ENCODE results near the gene HK1. TPM values are rescaled to one million over a fixed set of nuclear protein-coding genes. Genes with fewer than 3 reads are reported as not detected.

Gene HK1
- total and polyA plus RNA-seq, 2 of the 4 experiments (the other 2 are of a cell fraction) = 53.7 to 90.5 TPM

DNA sequence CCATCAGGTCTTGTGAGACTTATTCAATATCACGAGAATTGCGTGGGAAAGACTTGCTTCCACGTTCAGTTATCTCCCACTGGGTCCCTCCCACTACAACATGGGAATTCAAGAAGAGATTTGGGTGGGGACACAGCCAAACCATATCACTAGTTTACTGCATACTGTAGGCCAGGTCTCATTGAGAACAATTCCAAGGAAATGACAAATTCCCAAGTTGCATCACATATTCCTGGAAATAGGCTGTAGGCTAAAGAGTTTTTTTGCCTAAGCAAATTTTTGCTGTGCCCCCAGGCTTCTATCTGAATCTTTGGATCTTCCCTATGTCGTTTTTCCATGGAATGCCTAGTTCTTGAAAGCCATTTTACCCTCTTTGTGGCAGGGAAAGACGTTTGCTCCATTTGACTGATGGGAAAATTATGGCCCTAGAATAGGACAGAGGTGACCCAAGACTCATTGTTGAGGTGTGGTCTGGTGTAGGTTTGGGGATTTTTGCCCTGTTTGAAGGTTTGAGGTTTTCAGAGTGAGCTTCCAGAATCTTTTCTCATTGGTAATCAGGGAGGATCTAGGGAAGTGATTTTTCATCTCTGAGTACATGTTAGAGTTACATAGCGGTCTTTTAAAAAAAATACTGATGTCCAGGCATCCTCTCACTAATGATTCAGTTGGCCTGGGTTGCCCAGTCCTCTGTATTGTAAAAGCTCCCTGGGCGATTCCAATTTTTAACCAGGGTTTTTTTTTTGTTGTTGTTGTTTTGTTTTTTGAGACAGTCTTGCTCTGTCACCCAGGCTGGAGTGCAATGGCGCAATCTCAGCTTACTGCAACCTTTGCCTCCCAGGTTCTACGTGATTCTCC is 94.1 kb downstream of the HK1 start:
- H4K5ac ChIP-seq (ENCODE audit: low read depth, low read length) = no peak overlapping the region
- H3K36me3 ChIP-seq (ENCODE audit: control insufficient read depth, insufficient read depth, low read length) = peaks cover 38% of the 10 kb centered on the region
- H4K91ac ChIP-seq (ENCODE audit: insufficient read depth, low read depth, low read length) = no peak overlapping the region
- H3K4ac ChIP-seq (ENCODE audit: low read depth, low read length) = no peak overlapping the region
- no TSS peak for BruUV-seq (replicated peaks)
- H3K4me1 ChIP-seq (ENCODE audit: control insufficient read depth, insufficient read depth, low read length) = 0 out of 2 replicates have a peak, but pooled peaks cover 2% of the 10 kb centered on the region
- H2AFZ ChIP-seq (replicated peaks; ENCODE audit: low read length, poor library complexity) = no peak overlapping the region
- DNase-seq = peak; percentile 41
- H3K14ac ChIP-seq (replicated peaks; ENCODE audit: low read depth, low read length) = no peak overlapping the region
- no peak overlapping the region for H2BK120ac ChIP-seq (ENCODE audit: low read depth, low read length)
- ChIA-PET CTCF (no interaction called here), POLR2A (ENCODE audit: unreplicated experiment) (interaction anchor here (0.7 kb wide), 1 partner anchor 380 kb away, joined by 5 read pairs; no protein-coding TSS in a partner anchor)
- H2BK20ac ChIP-seq (ENCODE audit: low read depth, low read length) = no peak overlapping the region
- H3K4me2 ChIP-seq (ENCODE audit: low read depth, low read length) = no peak overlapping the region
- H2AK5ac ChIP-seq (ENCODE audit: low read depth, low read length) = no peak overlapping the region; the same call in 1 of the 2 replicates
- dilution Hi-C loops (cut with HindIII; ENCODE audit: low sequenced_read_pairs, unreplicated experiment) (no loop called here), in situ Hi-C loops (cut with MboI; ENCODE audit: low sequenced_read_pairs) (no loop called here), intact Hi-C loops (cut with micrococcal nuclease) (no loop called here)
- H3K27me3 ChIP-seq (ENCODE audit: control insufficient read depth, insufficient read depth, low read length) = no peaks in the 10 kb centered on the region
- H3K18ac ChIP-seq (ENCODE audit: low read depth, low read length) = no peak overlapping the region
- no peak overlapping the region for H2BK5ac ChIP-seq (ENCODE audit: low read depth, low read length, poor library complexity, severe bottlenecking)
- no peak overlapping the region for H3K4me3 ChIP-seq (ENCODE audit: insufficient read depth, low read depth, low read length)
- H3K9me1 ChIP-seq (ENCODE audit: insufficient read depth, low read length) = peaks cover 7% of the 10 kb centered on the region
- H4K20me1 ChIP-seq (ENCODE audit: insufficient read depth, low read length) = peaks cover 4% of the 10 kb centered on the region; the same call in 1 of the 2 replicates
- H2BK15ac ChIP-seq (ENCODE audit: low read depth, low read length) = no peak overlapping the region
- no peak overlapping the region for H3K9ac ChIP-seq (ENCODE audit: low read depth, low read length)
- no peak overlapping the region for H2AK9ac ChIP-seq (replicated peaks; ENCODE audit: low read depth, low read length, poor library complexity)
- H4K8ac ChIP-seq (ENCODE audit: low read depth in 2 of 2, low read length in 2 of 2) = no peak overlapping the region
- H3K56ac ChIP-seq (ENCODE audit: extremely low read depth, insufficient read depth, low read length) = no peak overlapping the region
- H3K79me1 ChIP-seq (ENCODE audit: low read depth in 1 of 2, low read length in 2 of 2) = peaks cover 9 to 37% of the 10 kb centered on the region in 2 experiments
- no peak overlapping the region for H3K27ac ChIP-seq (ENCODE audit: insufficient read depth, low read length)
- H3K9me3 ChIP-seq (ENCODE audit: control insufficient read depth, insufficient read depth, low read length) = no peaks in the 10 kb centered on the region
- ATAC-seq (ENCODE audit: low read depth) = peak; percentile 40; the same call in 1 of the 2 replicates
- 71% methylated on average over 2 of the region's 9 CpGs; no CpG with 5 or more reads in 1 of the 2 experiments for WGBS, 2 experiments (ENCODE audit: extremely low coverage in 2 of 2, insufficient read length in 1 of 2)
- H3K23ac ChIP-seq (ENCODE audit: low read depth, low read length) = no peak overlapping the region
- TF ChIP-seq SMC3 (IDR thresholded peaks at IDR 0.05; ENCODE audit: low read depth, low read length) (no peak), CEBPB (IDR thresholded peaks at IDR 0.05; ENCODE audit: low read depth, low read length) (peak; percentile 59; the same call in 1 of the 2 replicates)
